Panc1 (cell line): Measurements from ENCODE around the gene NCKAP5.

Source experiments
- CTCF ChIP-seq: fragments of 450-650 bp; IDR thresholded peaks from 2 replicates; pipeline ENCODE4 v1.5.1; 2017; ENCODE audit warnings: mild to moderate bottlenecking
- POLR2AphosphoS5 ChIP-seq: IDR thresholded peaks from 2 replicates; pipeline ENCODE4 v1.6.1; 2012; ENCODE audit warnings: mild to moderate bottlenecking, low read depth, low read length, moderate library complexity
- TF ChIP-seq, protein P1 (sequence below), 2 experiments: IDR thresholded peaks; 2 replicates each; pipeline ENCODE4 v1.6.1; 2011 to 2012; ENCODE audit warnings: low read depth in 2 of 2, control low read depth in 1 of 2, low read length in 1 of 2, mild to moderate bottlenecking in 1 of 2, moderate library complexity in 1 of 2; ENCODE audit not compliant: insufficient read depth in 1 of 2

DNA sequence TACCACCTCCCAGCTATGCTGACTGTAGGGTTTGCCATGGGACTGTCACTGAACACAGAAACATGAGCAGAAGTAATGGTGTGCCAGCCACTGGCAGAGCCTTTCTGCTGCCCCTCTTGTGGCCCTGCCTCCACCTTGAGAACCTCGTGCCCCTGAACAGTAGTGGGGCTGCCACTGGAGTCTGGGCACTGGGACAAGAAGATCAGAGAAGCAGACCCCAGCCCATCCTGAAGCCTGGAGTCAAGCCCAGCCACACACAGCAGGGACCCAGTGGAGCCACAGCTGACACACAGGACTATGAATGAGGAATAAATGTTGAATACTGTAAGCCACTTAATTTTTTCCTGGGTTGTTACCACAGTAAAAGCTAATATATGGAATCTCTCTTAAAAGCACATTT lies 159.6 kb downstream of the NCKAP5 start:
- TF ChIP-seq POLR2AphosphoS5 (no peak), CTCF (no peak)
- TF ChIP-seq, protein P1, sequence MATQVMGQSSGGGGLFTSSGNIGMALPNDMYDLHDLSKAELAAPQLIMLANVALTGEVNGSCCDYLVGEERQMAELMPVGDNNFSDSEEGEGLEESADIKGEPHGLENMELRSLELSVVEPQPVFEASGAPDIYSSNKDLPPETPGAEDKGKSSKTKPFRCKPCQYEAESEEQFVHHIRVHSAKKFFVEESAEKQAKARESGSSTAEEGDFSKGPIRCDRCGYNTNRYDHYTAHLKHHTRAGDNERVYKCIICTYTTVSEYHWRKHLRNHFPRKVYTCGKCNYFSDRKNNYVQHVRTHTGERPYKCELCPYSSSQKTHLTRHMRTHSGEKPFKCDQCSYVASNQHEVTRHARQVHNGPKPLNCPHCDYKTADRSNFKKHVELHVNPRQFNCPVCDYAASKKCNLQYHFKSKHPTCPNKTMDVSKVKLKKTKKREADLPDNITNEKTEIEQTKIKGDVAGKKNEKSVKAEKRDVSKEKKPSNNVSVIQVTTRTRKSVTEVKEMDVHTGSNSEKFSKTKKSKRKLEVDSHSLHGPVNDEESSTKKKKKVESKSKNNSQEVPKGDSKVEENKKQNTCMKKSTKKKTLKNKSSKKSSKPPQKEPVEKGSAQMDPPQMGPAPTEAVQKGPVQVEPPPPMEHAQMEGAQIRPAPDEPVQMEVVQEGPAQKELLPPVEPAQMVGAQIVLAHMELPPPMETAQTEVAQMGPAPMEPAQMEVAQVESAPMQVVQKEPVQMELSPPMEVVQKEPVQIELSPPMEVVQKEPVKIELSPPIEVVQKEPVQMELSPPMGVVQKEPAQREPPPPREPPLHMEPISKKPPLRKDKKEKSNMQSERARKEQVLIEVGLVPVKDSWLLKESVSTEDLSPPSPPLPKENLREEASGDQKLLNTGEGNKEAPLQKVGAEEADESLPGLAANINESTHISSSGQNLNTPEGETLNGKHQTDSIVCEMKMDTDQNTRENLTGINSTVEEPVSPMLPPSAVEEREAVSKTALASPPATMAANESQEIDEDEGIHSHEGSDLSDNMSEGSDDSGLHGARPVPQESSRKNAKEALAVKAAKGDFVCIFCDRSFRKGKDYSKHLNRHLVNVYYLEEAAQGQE (IDR thresholded peaks at IDR 0.05; ENCODE audit: insufficient read depth in 1 of 2, low read depth in 2 of 2, low read length in 1 of 2), result no peak
